ENCODE data around the gene ME1.
"Not testable (repeated sequence)": the region's sequence is repeated elsewhere in the genome, so short reads cannot be mapped to it uniquely, and the experiment has no call there.

Gene ME1

GRCh38 chr6:83198486-83199172 is 232.2 kb downstream of the ME1 start:
- Histone ChIP-seq H3K4me1 (peaks cover 7% of the 10 kb centered on the region; the same call in 1 of the 2 replicates), H3K9ac (no peak overlapping the region), H3K9me3 (no peaks in the 10 kb centered on the region), H3K4me2 (no peak overlapping the region), H3K4me3 (no peak overlapping the region), H4K20me1 (no peaks in the 10 kb centered on the region), H3K27ac (no peak overlapping the region), H3K27me3 (no peaks in the 10 kb centered on the region), H3K36me3 (no peaks in the 10 kb centered on the region)
- TF ChIP-seq Cebpa-rat (IDR thresholded peaks at IDR 0.05): no peak

GRCh38 chr6:83193747-83194566 is 236.9 kb downstream of the ME1 start:
- H4K20me1 ChIP-seq: no peaks in the 10 kb centered on the region
- H3K27ac ChIP-seq: peak overlapping the region; percentile 78
- no peaks in the 10 kb centered on the region for H3K36me3 ChIP-seq
- H3K9me3 ChIP-seq: no peaks in the 10 kb centered on the region
- H3K4me1 ChIP-seq: peaks cover 7% of the 10 kb centered on the region; the same call in 1 of the 2 replicates
- TF ChIP-seq Cebpa-rat (IDR thresholded peaks at IDR 0.05): no peak
- peak overlapping the region; percentile 83 for H3K9ac ChIP-seq
- no peaks in the 10 kb centered on the region for H3K27me3 ChIP-seq
- H3K4me3 ChIP-seq: peak overlapping the region; percentile 79
- peak overlapping the region; percentile 85 for H3K4me2 ChIP-seq

GRCh38 chr6:83192871-83193746 is 237.7 kb downstream of the ME1 start, which contains the start of the genes PGM3 and RWDD2A:
Gene PGM3, minus strand, starts transcription at chr6:83193265. Its CDS starts 2,253 bp downstream, at chr6:83191012.
Gene RWDD2A, plus strand, starts transcription at chr6:83193357. Its CDS starts 1,095 bp downstream, at chr6:83194452.
- Histone ChIP-seq H4K20me1 (no peaks in the 10 kb centered on the region), H3K9me3 (no peaks in the 10 kb centered on the region), H3K36me3 (no peaks in the 10 kb centered on the region), H3K27ac (peak within 1 kb of the TSS; percentile 78), H3K4me3 (peak within 1 kb of the TSS; percentile 79), H3K9ac (peak within 1 kb of the TSS; percentile 83), H3K27me3 (no peaks in the 10 kb centered on the region), H3K4me1 (peaks cover 7% of the 10 kb centered on the region; the same call in 1 of the 2 replicates), H3K4me2 (peak within 1 kb of the TSS; percentile 85)
- no peak for TF ChIP-seq Cebpa-rat (IDR thresholded peaks at IDR 0.05)

- Histone ChIP-seq H4K20me1 (no peaks in the 10 kb centered on the region), H3K4me2 (peak overlapping the region; percentile 71), H3K9ac (peak overlapping the region; percentile 83), H3K36me3 (no peaks in the 10 kb centered on the region), H3K27ac (peak overlapping the region; percentile 78; the same call in 1 of the 2 replicates), H3K4me1 (peaks cover 7% of the 10 kb centered on the region; the same call in 1 of the 2 replicates), H3K9me3 (no peaks in the 10 kb centered on the region), H3K4me3 (peak overlapping the region; percentile 79), H3K27me3 (no peaks in the 10 kb centered on the region)
- no peak for TF ChIP-seq Cebpa-rat (IDR thresholded peaks at IDR 0.05)
These were observed 238.4 kb downstream of the ME1 start for GRCh38 chr6:83192456-83192855.

- peak overlapping the region; percentile 79 for H3K4me3 ChIP-seq
- not testable (repeated sequence) for H4K20me1 ChIP-seq, H3K27me3 ChIP-seq, H3K36me3 ChIP-seq, H3K4me1 ChIP-seq, H3K27ac ChIP-seq, H3K9me3 ChIP-seq
- H3K9ac ChIP-seq: 0 out of 2 replicates have a peak overlapping the region, but pooled peaks have one; percentile 83
- H3K4me2 ChIP-seq: peak overlapping the region; percentile 71
These were observed 238.9 kb downstream of the ME1 start for GRCh38 chr6:83191974-83192373.

- Histone ChIP-seq H3K4me1 (peaks cover 7% of the 10 kb centered on the region; the same call in 1 of the 2 replicates), H3K9ac (no peak overlapping the region), H3K36me3 (peaks cover 7% of the 10 kb centered on the region), H3K4me3 (no peak overlapping the region), H3K27me3 (no peaks in the 10 kb centered on the region), H3K27ac (no peak overlapping the region), H3K4me2 (no peak overlapping the region), H4K20me1 (no peaks in the 10 kb centered on the region), H3K9me3 (no peaks in the 10 kb centered on the region)
- no peak for TF ChIP-seq Cebpa-rat (IDR thresholded peaks at IDR 0.05)
These were observed 240.2 kb downstream of the ME1 start for GRCh38 chr6:83190626-83191025.

- H3K27me3 ChIP-seq: no peaks in the 10 kb centered on the region
- no peak for TF ChIP-seq Cebpa-rat (IDR thresholded peaks at IDR 0.05)
- H3K27ac ChIP-seq: no peak overlapping the region
- H3K9ac ChIP-seq: no peak overlapping the region
- H3K4me3 ChIP-seq: no peak overlapping the region
- H3K9me3 ChIP-seq: no peaks in the 10 kb centered on the region
- no peaks in the 10 kb centered on the region for H4K20me1 ChIP-seq
- no peak overlapping the region for H3K4me2 ChIP-seq
- peaks cover 19% of the 10 kb centered on the region for H3K36me3 ChIP-seq
- no peaks in the 10 kb centered on the region for H3K4me1 ChIP-seq
These were observed 242.3 kb downstream of the ME1 start for GRCh38 chr6:83188501-83188900.

- Histone ChIP-seq H3K9ac (no peak overlapping the region), H3K27me3 (no peaks in the 10 kb centered on the region), H3K4me3 (no peak overlapping the region), H3K4me1 (no peaks in the 10 kb centered on the region), H3K4me2 (no peak overlapping the region), H3K36me3 (peaks cover 38% of the 10 kb centered on the region), H3K27ac (no peak overlapping the region), H4K20me1 (no peaks in the 10 kb centered on the region), H3K9me3 (no peaks in the 10 kb centered on the region)
- TF ChIP-seq Cebpa-rat (IDR thresholded peaks at IDR 0.05): no peak
These were observed 245.8 kb downstream of the ME1 start for GRCh38 chr6:83185096-83185495.

- Histone ChIP-seq H3K9me3 (no peaks in the 10 kb centered on the region), H3K27me3 (no peaks in the 10 kb centered on the region), H3K4me2 (no peak overlapping the region), H3K4me3 (no peak overlapping the region), H3K36me3 (peaks cover 38% of the 10 kb centered on the region), H3K27ac (no peak overlapping the region), H3K9ac (no peak overlapping the region), H4K20me1 (no peaks in the 10 kb centered on the region), H3K4me1 (no peaks in the 10 kb centered on the region)
- no peak for TF ChIP-seq Cebpa-rat (IDR thresholded peaks at IDR 0.05)
These were observed 247.6 kb downstream of the ME1 start for GRCh38 chr6:83183082-83183828.

All from BLaER1 (cell line).